Endodermal cell (in vitro differentiated cells): ENCODE measurements around the gene RHOB. TPM values are rescaled to one million over a fixed set of nuclear protein-coding genes. Genes with fewer than 3 reads are reported as not detected.

Experiments used
- DNase-seq: peaks from one replicate; pipeline ENCODE4 v3.0.0-alpha.2; 2017
- H3K27ac ChIP-seq: 2 replicates; pipeline ENCODE4 v1.5.1; 2013; ENCODE audit warnings: mild to moderate bottlenecking, low read depth, low read length, moderate library complexity
- H3K27me3 ChIP-seq: 2 replicates; pipeline ENCODE4 v1.6.1; 2013; ENCODE audit warnings: mild to moderate bottlenecking, low read length, moderate library complexity; ENCODE audit not compliant: insufficient read depth, control insufficient read depth, poor library complexity, severe bottlenecking
- H3K36me3 ChIP-seq: 2 replicates; pipeline ENCODE4 v1.7.0; 2013; ENCODE audit warnings: mild to moderate bottlenecking, low read length, moderate library complexity; ENCODE audit not compliant: control insufficient read depth, insufficient read depth
- H3K4me1 ChIP-seq: one replicate; pipeline ENCODE4 v1.7.0; 2013; ENCODE audit warnings: low read length; ENCODE audit not compliant: control insufficient read depth, insufficient read depth
- H3K4me3 ChIP-seq: 2 replicates; pipeline ENCODE4 v1.5.1; 2013; ENCODE audit warnings: mild to moderate bottlenecking, low read length, moderate library complexity
- H3K9ac ChIP-seq: 2 replicates; pipeline ENCODE4 v1.6.1; 2013; ENCODE audit warnings: mild to moderate bottlenecking, low read length, moderate library complexity; ENCODE audit not compliant: poor library complexity, severe bottlenecking; ENCODE audit errors: extremely low read depth
- H3K9me3 ChIP-seq: 2 replicates; pipeline ENCODE4 v1.6.1; 2013; ENCODE audit warnings: mild to moderate bottlenecking, low read length, moderate library complexity; ENCODE audit not compliant: control insufficient read depth
- H3K27ac Mint-ChIP-seq: 2 replicates; pipeline ENCODE4 v1.8.0; 2020; ENCODE audit warnings: mixed read lengths
- H3K27me3 Mint-ChIP-seq: 2 replicates; pipeline ENCODE4 v1.8.0; 2021; ENCODE audit warnings: mild to moderate bottlenecking, mixed read lengths; ENCODE audit not compliant: insufficient read depth
- H3K36me3 Mint-ChIP-seq: 2 replicates; pipeline ENCODE4 v1.8.0; 2020; ENCODE audit warnings: low read depth, mixed read lengths
- H3K4me1 Mint-ChIP-seq: 2 replicates; pipeline ENCODE4 v1.8.0; 2020; ENCODE audit warnings: mixed read lengths
- H3K4me3 Mint-ChIP-seq: 2 replicates; pipeline ENCODE4 v1.8.0; 2020; ENCODE audit warnings: mild to moderate bottlenecking, moderate library complexity, mixed read lengths
- H3K9me3 Mint-ChIP-seq: 2 replicates; pipeline ENCODE4 v1.8.0; 2020; ENCODE audit warnings: mild to moderate bottlenecking, mixed read lengths
- CTCF ChIP-seq: fragments of 200-600 bp; sonication (generic); conservative IDR thresholded peaks from 2 replicates; pipeline ENCODE4 v1.5.0; 2021; ENCODE audit warnings: antibody characterized with exemption, mild to moderate bottlenecking
- WGBS, 2 experiments: methylation state at CpG; one replicate each; pipeline versions ENCODE4 v1.1.5 to v1.1.7; 2013; ENCODE audit warnings: missing lambda C conversion rate in 2 of 2, mixed read lengths in 1 of 2; ENCODE audit not compliant: insufficient coverage in 1 of 2, insufficient read length in 1 of 2; 5-methylcytosine and 5-hydroxymethylcytosine counted together
- total RNA-seq, 2 donors: library from RNA; stranded (reverse); fragmentation: NEBNext Ultra II Directional in 1 of 2; extraction: Animal tissue kit (Norgen Biotek cat#: 25700) in 1 of 2; gene quantifications; 2 replicates in 1 of 2; 3 replicates in 1 of 2; pipeline ENCODE4 v1.2.1, GENCODE V29; 2021

Gene RHOB
- total RNA-seq, 2 donors from 2014 or later: 25.6 to 47.0 TPM

- Histone ChIP-seq H3K9me3 (no peaks in the 10 kb centered on the region), H3K9ac (no peak overlapping the region), H3K4me3 (no peak overlapping the region), H3K27ac (no peak overlapping the region), H3K27me3 (no peaks in the 10 kb centered on the region), H3K4me1 (no peaks in the 10 kb centered on the region), H3K36me3 (no peaks in the 10 kb centered on the region)
- Mint-ChIP-seq H3K4me3 (no peak overlapping the region), H3K36me3 (no peaks in the 10 kb centered on the region), H3K4me1 (peaks cover 5% of the 10 kb centered on the region), H3K27me3 (peaks cover 2% of the 10 kb centered on the region), H3K9me3 (no peaks in the 10 kb centered on the region), H3K27ac (no peak overlapping the region)
- TF ChIP-seq CTCF: no peak
- WGBS, 2 experiments: 78 to 93% methylated on average over 1 of the region's 1 CpG
- DNase-seq: no peak
These were observed 17.3 kb upstream of the RHOB start for GRCh38 chr2:20429528-20429927.

GRCh38 chr2:20430035-20430434, 16.8 kb upstream of the RHOB start:
- Mint-ChIP-seq H3K27me3 (peaks cover 2% of the 10 kb centered on the region), H3K36me3 (no peaks in the 10 kb centered on the region), H3K4me1 (peaks cover 9% of the 10 kb centered on the region), H3K27ac (no peak overlapping the region), H3K4me3 (no peak overlapping the region), H3K9me3 (no peaks in the 10 kb centered on the region)
- Histone ChIP-seq H3K27ac (no peak overlapping the region), H3K27me3 (no peaks in the 10 kb centered on the region), H3K9ac (no peak overlapping the region), H3K4me3 (no peak overlapping the region), H3K9me3 (no peaks in the 10 kb centered on the region), H3K36me3 (no peaks in the 10 kb centered on the region), H3K4me1 (no peaks in the 10 kb centered on the region)
- no peak for TF ChIP-seq CTCF
- DNase-seq: no peak
- WGBS, 2 experiments: 89 to 92% methylated on average over 4 of the region's 4 CpGs

- DNase-seq: peak; percentile 8
- WGBS, 2 experiments: 89 to 100% methylated on average over 4 to 7 of the region's 7 CpGs
- H3K4me1 Mint-ChIP-seq: peaks cover 9% of the 10 kb centered on the region
- H3K27me3 Mint-ChIP-seq: peaks cover 2% of the 10 kb centered on the region
- Histone ChIP-seq H3K4me3 (no peak overlapping the region), H3K27ac (no peak overlapping the region), H3K4me1 (no peaks in the 10 kb centered on the region), H3K36me3 (no peaks in the 10 kb centered on the region), H3K27me3 (no peaks in the 10 kb centered on the region), H3K9me3 (no peaks in the 10 kb centered on the region), H3K9ac (no peak overlapping the region)
- no peak overlapping the region for H3K27ac Mint-ChIP-seq
- H3K4me3 Mint-ChIP-seq: no peak overlapping the region
- no peak for TF ChIP-seq CTCF
- H3K36me3 Mint-ChIP-seq: no peaks in the 10 kb centered on the region
- no peaks in the 10 kb centered on the region for H3K9me3 Mint-ChIP-seq
These were observed 16.2 kb upstream of the RHOB start for GRCh38 chr2:20430461-20431300.
